HG02885 (cell line): ENCODE results near the gene DDX51.
"Not testable (repeated sequence)": the region's sequence is repeated elsewhere in the genome, so short reads cannot be mapped to it uniquely, and the experiment has no call there.

ENCODE experiments used
- ATAC-seq: cut with Tn5 transposase; IDR thresholded peaks from one replicate; pipeline ENCODE4 v1.9.1; 2021; ENCODE audit warnings: mild to moderate bottlenecking; ENCODE audit not compliant: unreplicated experiment, poor library complexity

The DDX51 gene

GRCh38 chr12:132143336-132144071, 615 bp downstream of the DDX51 start:
- ATAC-seq, result peak; percentile 37

GRCh38 chr12:132142679-132143335, 1.3 kb downstream of the DDX51 start:
- no peak for ATAC-seq

- ATAC-seq, result no peak
Observed at GRCh38 chr12:132141976-132142678, 2.0 kb downstream of the DDX51 start.

- ATAC-seq, result no peak
Observed at GRCh38 chr12:132140918-132141841, 2.9 kb downstream of the DDX51 start.

- no peak for ATAC-seq
Observed at GRCh38 chr12:132140501-132140900, 3.6 kb downstream of the DDX51 start.

- ATAC-seq, result no peak
Observed at GRCh38 chr12:132139912-132140311, 4.2 kb downstream of the DDX51 start.

- no peak for ATAC-seq
Observed at GRCh38 chr12:132138941-132139871, 4.9 kb downstream of the DDX51 start.

- no peak for ATAC-seq
Observed at GRCh38 chr12:132137483-132138125, 6.5 kb downstream of the DDX51 start.

- ATAC-seq, result not testable (repeated sequence)
Observed at GRCh38 chr12:132136226-132136625, 7.9 kb downstream of the DDX51 start.

GRCh38 chr12:132134653-132135183, 9.4 kb downstream of the DDX51 start:
- not testable (repeated sequence) for ATAC-seq

- no peak for ATAC-seq
Observed at GRCh38 chr12:132133952-132134652, 10.0 kb downstream of the DDX51 start.

GRCh38 chr12:132132609-132133430, 11.3 kb downstream of the DDX51 start:
- ATAC-seq, result no peak

GRCh38 chr12:132131952-132132351, 12.2 kb downstream of the DDX51 start:
- ATAC-seq, result no peak

- ATAC-seq, result no peak
Observed at GRCh38 chr12:132131229-132131628, 12.9 kb downstream of the DDX51 start.

- no peak for ATAC-seq
Observed at GRCh38 chr12:132130690-132131089, 13.4 kb downstream of the DDX51 start.

GRCh38 chr12:132129007-132129406, 15.1 kb downstream of the DDX51 start:
- no peak for ATAC-seq

- no peak for ATAC-seq
Observed at GRCh38 chr12:132127041-132127440, 17.1 kb downstream of the DDX51 start.
